DND-41 (cell line): ENCODE measurements around the gene MRPL49.
A peak's percentile ranks its signal among the peaks of the same experiment; 100 is the strongest.

Experiments
- EZH2 ChIP-seq: IDR thresholded peaks from 3 replicates; pipeline ENCODE4 v1.6.1; 2012; ENCODE audit warnings: borderline replicate concordance, low read depth, mild to moderate bottlenecking, moderate library complexity, low read length, inconsistent platforms; ENCODE audit not compliant: severe bottlenecking
- TF ChIP-seq, protein P1 (sequence below): IDR thresholded peaks from 2 replicates; pipeline ENCODE4 v1.5.1; 2012; ENCODE audit warnings: borderline replicate concordance, low read length, moderate library complexity, mild to moderate bottlenecking; ENCODE audit not compliant: poor library complexity, severe bottlenecking; ENCODE audit errors: extremely low read depth

DNA sequence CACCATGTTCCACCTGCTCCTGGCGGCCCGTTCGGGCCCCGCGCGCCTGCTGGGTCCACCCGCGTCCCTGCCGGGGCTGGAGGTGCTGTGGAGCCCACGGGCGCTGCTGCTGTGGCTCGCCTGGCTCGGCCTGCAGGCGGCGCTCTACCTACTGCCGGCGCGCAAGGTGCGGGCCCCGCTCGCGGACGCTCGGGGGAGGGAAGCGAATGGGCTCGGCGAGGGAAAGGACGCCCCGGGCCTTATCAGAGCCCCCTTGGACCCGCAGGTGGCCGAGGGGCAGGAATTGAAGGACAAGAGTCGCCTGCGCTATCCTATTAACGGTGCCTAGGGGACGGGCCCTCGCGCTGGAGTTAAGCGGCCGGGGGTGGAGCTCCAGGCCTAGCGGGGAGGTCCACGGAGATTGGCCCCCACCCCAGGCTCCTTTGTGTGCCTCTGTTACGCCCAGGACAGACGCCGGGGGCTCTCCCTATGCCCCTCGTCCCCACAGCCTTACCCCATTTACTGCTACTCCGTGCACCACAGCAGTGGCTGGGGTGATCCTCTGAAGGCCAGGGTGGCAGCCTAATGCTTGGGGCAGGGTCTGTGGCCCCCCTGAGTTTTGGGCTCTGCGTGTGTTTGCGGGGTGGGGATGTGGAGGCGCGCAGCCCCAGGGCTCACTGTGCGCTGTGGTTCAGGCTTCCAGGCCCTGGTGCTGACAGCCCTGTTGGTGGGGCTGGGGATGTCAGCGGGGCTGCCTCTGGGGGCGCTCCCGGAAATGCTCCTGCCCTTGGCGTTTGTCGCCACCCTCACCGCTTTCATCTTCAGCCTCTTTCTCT lies 9.4 kb upstream of the MRPL49 start:
- TF ChIP-seq, protein P1, sequence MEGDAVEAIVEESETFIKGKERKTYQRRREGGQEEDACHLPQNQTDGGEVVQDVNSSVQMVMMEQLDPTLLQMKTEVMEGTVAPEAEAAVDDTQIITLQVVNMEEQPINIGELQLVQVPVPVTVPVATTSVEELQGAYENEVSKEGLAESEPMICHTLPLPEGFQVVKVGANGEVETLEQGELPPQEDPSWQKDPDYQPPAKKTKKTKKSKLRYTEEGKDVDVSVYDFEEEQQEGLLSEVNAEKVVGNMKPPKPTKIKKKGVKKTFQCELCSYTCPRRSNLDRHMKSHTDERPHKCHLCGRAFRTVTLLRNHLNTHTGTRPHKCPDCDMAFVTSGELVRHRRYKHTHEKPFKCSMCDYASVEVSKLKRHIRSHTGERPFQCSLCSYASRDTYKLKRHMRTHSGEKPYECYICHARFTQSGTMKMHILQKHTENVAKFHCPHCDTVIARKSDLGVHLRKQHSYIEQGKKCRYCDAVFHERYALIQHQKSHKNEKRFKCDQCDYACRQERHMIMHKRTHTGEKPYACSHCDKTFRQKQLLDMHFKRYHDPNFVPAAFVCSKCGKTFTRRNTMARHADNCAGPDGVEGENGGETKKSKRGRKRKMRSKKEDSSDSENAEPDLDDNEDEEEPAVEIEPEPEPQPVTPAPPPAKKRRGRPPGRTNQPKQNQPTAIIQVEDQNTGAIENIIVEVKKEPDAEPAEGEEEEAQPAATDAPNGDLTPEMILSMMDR = peak; percentile 94
- no peak for TF ChIP-seq EZH2
